Aorta (tissue), 5 donors: ENCODE measurements around the gene SRRM5. TPM values are rescaled to one million over a fixed set of nuclear protein-coding genes. Genes with fewer than 3 reads are reported as not detected.

Experiments used
- ATAC-seq: fragments of 200-7000 bp; cut with Tn5 transposase; one replicate; pipeline ENCODE4 v1.9.1; 2022; ENCODE audit warnings: moderate library complexity; ENCODE audit not compliant: low FRiP score
- DNase-seq, 2 donors: peaks; one replicate each; pipeline ENCODE4 v3.0.0-alpha.2; 2020
- H3K27ac ChIP-seq, 2 donors: one replicate each; pipeline ENCODE4 v1.5.1; 2013; ENCODE audit warnings: low read length in 2 of 2, mild to moderate bottlenecking in 2 of 2, moderate library complexity in 2 of 2, control low read depth in 1 of 2, inconsistent platforms in 1 of 2, low read depth in 1 of 2
- H3K27me3 ChIP-seq, 2 donors: one replicate each; pipeline ENCODE4 v1.6.1; 2013; ENCODE audit warnings: control low read depth in 1 of 2, low read length in 1 of 2, mild to moderate bottlenecking in 1 of 2, moderate library complexity in 1 of 2; ENCODE audit not compliant: insufficient read depth in 2 of 2, control insufficient read depth in 1 of 2
- H3K36me3 ChIP-seq, 2 donors: one replicate each; pipeline ENCODE4 v1.6.1; 2013; ENCODE audit warnings: control low read depth in 1 of 2, low read length in 1 of 2, mild to moderate bottlenecking in 1 of 2; ENCODE audit not compliant: insufficient read depth in 2 of 2, control insufficient read depth in 1 of 2
- H3K4me1 ChIP-seq, 2 donors: one replicate each; pipeline ENCODE4 v1.6.1; 2013; ENCODE audit warnings: low read length in 2 of 2, control low read depth in 1 of 2, mild to moderate bottlenecking in 1 of 2, moderate library complexity in 1 of 2; ENCODE audit not compliant: insufficient read depth in 2 of 2, control insufficient read depth in 1 of 2
- H3K4me3 ChIP-seq, 2 donors: one replicate each; pipeline ENCODE4 v1.5.1; 2013; ENCODE audit warnings: low read length in 2 of 2, control low read depth in 1 of 2, mild to moderate bottlenecking in 1 of 2
- H3K9me3 ChIP-seq: one replicate; pipeline ENCODE4 v1.6.1; 2013; ENCODE audit warnings: mild to moderate bottlenecking, low read length; ENCODE audit not compliant: control insufficient read depth
- WGBS, 2 donors: extraction: QIAGEN DNeasy Blood & Tissue Kit; methylation state at CpG; one replicate each; pipeline ENCODE4 v1.1.7; 2013; 5-methylcytosine and 5-hydroxymethylcytosine counted together
- intact Hi-C, 2 donors: fragments of 100-400 bp; cut with DNase I; formaldehyde crosslinking; loops; one replicate each; pipeline versions ENCODE4 v1.14.2 to v1.15.0; 2022
- polyA plus RNA-seq, 2 donors: library from polyadenylated mRNA; stranded (reverse); fragments of 200-250 nt; gene quantifications; one replicate each; pipeline ENCODE4 v1.2.3, GENCODE V29; 2013
- total RNA-seq, 2 donors: library from RNA; stranded (reverse); fragmentation: NEBNext Ultra II Directional; extraction: Animal tissue kit (Norgen Biotek cat#: 25700); gene quantifications; one replicate each; pipeline ENCODE4 v1.2.1, GENCODE V29; 2021
- donor health status: healthy with polysubstance abuse.
- donor health status: Bipolar disorder and iron deficiency.
- donor health status: DM: no; HTN: no; CAD: no.
- donor health status: DM: no; HTN: no; CAD: no.
- donor health status: DM: yes; HTN: yes; CAD: no.

The SRRM5 gene
- total and polyA plus RNA-seq, 4 donors, result 0.51 to 0.69 (median 0.52) TPM; not detected in 1

- Histone ChIP-seq H3K9me3 (no peaks in the 10 kb centered on the region), H3K36me3 (no peaks in the 10 kb centered on the region), H3K27ac (peak within 1 kb of the TSS; percentile 1 to 69), H3K4me3 (peak within 1 kb of the TSS; percentile 43 to 52), H3K27me3 (no peaks in the 10 kb centered on the region), H3K4me1 (no peaks in the 10 kb centered on the region)
- intact Hi-C loops, result loop anchor here in 1 of 2 donors (2.0 kb wide), 1 partner anchor 47 kb away; no protein-coding TSS in a partner anchor
- peak; percentile 93 for ATAC-seq
- DNase-seq, result peak; percentile 92 to 94
- WGBS, 2 donors, result 0% methylated on average over 63 to 81 of the region's 81 CpGs
Observed at GRCh38 chr19:43619262-43620060, 7.6 kb downstream of the SRRM5 start, which contains the start of gene ZNF428. Gene ZNF428, minus strand, starts transcription at chr19:43619629. Its CDS starts 5,325 bp downstream, at chr19:43614304.

- no peaks in the 10 kb centered on the region for H3K9me3 ChIP-seq
- H3K4me3 ChIP-seq, result peak overlapping the region; percentile 43 to 52
- H3K4me1 ChIP-seq, result no peaks in the 10 kb centered on the region
- intact Hi-C loops, result no loop called here
- H3K27me3 ChIP-seq, result no peaks in the 10 kb centered on the region
- ATAC-seq (peak; percentile 1), DNase-seq (peak; percentile 89 to 95)
- WGBS, 2 donors, result 29 to 30% methylated on average over 23 of the region's 23 CpGs
- H3K36me3 ChIP-seq, result no peaks in the 10 kb centered on the region
- peak overlapping the region in 1 of 2 donors; percentile 69 for H3K27ac ChIP-seq
Observed at GRCh38 chr19:43620061-43621001, 8.4 kb downstream of the SRRM5 start.

- no peaks in the 10 kb centered on the region for H3K9me3 ChIP-seq
- no peak for ATAC-seq
- 53 to 55% methylated on average over 4 of the region's 4 CpGs for WGBS, 2 donors
- intact Hi-C loops, result no loop called here
- H3K36me3 ChIP-seq, result no peaks in the 10 kb centered on the region
- H3K4me3 ChIP-seq, result no peak overlapping the region
- no peaks in the 10 kb centered on the region for H3K4me1 ChIP-seq
- no peak for DNase-seq
- no peak overlapping the region for H3K27ac ChIP-seq
- no peaks in the 10 kb centered on the region for H3K27me3 ChIP-seq
Observed at GRCh38 chr19:43622070-43622469, 10.2 kb downstream of the SRRM5 start.

- H3K27ac ChIP-seq, result no peak overlapping the region
- WGBS, 2 donors, result 79 to 86% methylated on average over 1 of the region's 1 CpG
- no peak overlapping the region for H3K4me3 ChIP-seq
- H3K9me3 ChIP-seq, result no peaks in the 10 kb centered on the region
- no peaks in the 10 kb centered on the region for H3K4me1 ChIP-seq
- intact Hi-C loops, result no loop called here
- no peak for ATAC-seq
- no peaks in the 10 kb centered on the region for H3K36me3 ChIP-seq
- H3K27me3 ChIP-seq, result no peaks in the 10 kb centered on the region
- no peak for DNase-seq
Observed at GRCh38 chr19:43622956-43623355, 11.1 kb downstream of the SRRM5 start.

GRCh38 chr19:43623889-43624670 lies 12.2 kb downstream of the SRRM5 start:
- H3K36me3 ChIP-seq, result no peaks in the 10 kb centered on the region
- no peaks in the 10 kb centered on the region for H3K9me3 ChIP-seq
- H3K4me1 ChIP-seq, result no peaks in the 10 kb centered on the region
- intact Hi-C loops, result no loop called here
- no peak overlapping the region for H3K27ac ChIP-seq
- whole genome bisulfite sequencing, 2 donors, result 75 to 81% methylated on average over 35 of the region's 35 CpGs
- ATAC-seq (no peak), DNase-seq (no peak)
- no peak overlapping the region for H3K4me3 ChIP-seq
- no peaks in the 10 kb centered on the region for H3K27me3 ChIP-seq

- no peak for ATAC-seq
Observed at GRCh38 chr19:43624933-43625332, 13.0 kb downstream of the SRRM5 start.

GRCh38 chr19:43625918-43626579 lies 14.2 kb downstream of the SRRM5 start:
- ATAC-seq (no peak), DNase-seq (no peak)
- H3K4me3 ChIP-seq, result no peak overlapping the region
- H3K4me1 ChIP-seq, result no peaks in the 10 kb centered on the region
- whole genome bisulfite sequencing, 2 donors, result 77 to 80% methylated on average over 32 of the region's 32 CpGs
- no peaks in the 10 kb centered on the region for H3K9me3 ChIP-seq
- intact Hi-C loops, result no loop called here
- no peaks in the 10 kb centered on the region for H3K27me3 ChIP-seq
- no peak overlapping the region for H3K27ac ChIP-seq
- H3K36me3 ChIP-seq, result no peaks in the 10 kb centered on the region

More at GRCh38 chr19:43624933-43625332, 13.0 kb downstream of the SRRM5 start:
- H3K4me1 ChIP-seq, result no peaks in the 10 kb centered on the region
- no peak overlapping the region for H3K27ac ChIP-seq
- H3K9me3 ChIP-seq, result no peaks in the 10 kb centered on the region
- no peak overlapping the region for H3K4me3 ChIP-seq
- no peaks in the 10 kb centered on the region for H3K36me3 ChIP-seq
- DNase-seq, result peak in 1 of 2 donors; percentile 77
- H3K27me3 ChIP-seq, result no peaks in the 10 kb centered on the region
- intact Hi-C loops, result no loop called here
- 32 to 34% methylated on average over 30 of the region's 30 CpGs for WGBS, 2 donors

- intact Hi-C loops, result no loop called here
- ATAC-seq (no peak), DNase-seq (no peak)
- Histone ChIP-seq H3K36me3 (no peaks in the 10 kb centered on the region), H3K27ac (no peak overlapping the region), H3K4me1 (no peaks in the 10 kb centered on the region), H3K9me3 (no peaks in the 10 kb centered on the region), H3K27me3 (no peaks in the 10 kb centered on the region), H3K4me3 (no peak overlapping the region)
- 46 to 55% methylated on average over 17 of the region's 17 CpGs for WGBS, 2 donors
Observed at GRCh38 chr19:43626838-43627237, 14.9 kb downstream of the SRRM5 start.
